GM19025 (cell line): ENCODE measurements around the gene MPV17L.
"Not testable (repeated sequence)": the region's sequence is repeated elsewhere in the genome, so short reads cannot be mapped to it uniquely, and the experiment has no call there.

ENCODE experiments used
- ATAC-seq: cut with Tn5 transposase; IDR thresholded peaks from one replicate; pipeline ENCODE4 v1.9.1; 2021; ENCODE audit warnings: mild to moderate bottlenecking, low read depth, moderate library complexity; ENCODE audit not compliant: unreplicated experiment

The MPV17L gene

DNA sequence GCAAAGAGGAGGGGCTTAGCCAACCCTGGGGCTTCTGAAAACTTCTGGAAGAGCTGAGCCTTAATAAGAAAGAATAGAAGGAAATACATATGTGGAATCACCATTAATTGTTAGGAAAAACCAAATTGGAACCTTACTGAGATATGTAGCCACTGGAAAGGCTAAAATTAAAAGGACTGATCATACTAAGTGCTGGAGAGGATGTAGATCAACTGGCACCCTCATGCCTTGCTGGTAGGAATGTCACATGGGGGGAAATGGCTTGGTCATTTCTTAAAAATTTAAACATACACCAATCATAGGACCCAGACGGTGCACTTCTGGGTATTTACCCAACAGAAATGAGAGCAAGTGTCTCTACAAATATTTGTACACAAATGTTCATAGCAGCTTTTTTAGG is 49.9 kb downstream of the MPV17L start:
- ATAC-seq: no peak

DNA sequence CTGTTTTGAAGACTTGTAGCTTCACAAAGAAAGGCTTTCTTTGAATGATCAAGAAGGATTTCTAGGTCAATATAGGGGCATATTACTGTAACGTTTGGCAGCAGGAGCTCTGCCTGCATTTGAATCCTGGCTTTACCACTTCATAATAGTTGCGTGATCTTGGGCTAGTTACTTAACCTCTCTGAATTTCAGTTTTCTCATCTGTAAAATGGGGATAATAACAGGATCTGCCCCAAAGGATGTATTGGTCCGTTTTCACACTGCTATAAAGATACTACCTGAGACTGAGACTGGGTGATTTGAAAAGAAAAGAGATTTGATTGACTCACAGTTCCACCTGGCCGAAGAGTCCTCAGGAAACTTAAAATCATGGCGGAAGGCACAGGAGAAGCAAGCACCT is 51.3 kb downstream of the MPV17L start:
- ATAC-seq: no peak

DNA sequence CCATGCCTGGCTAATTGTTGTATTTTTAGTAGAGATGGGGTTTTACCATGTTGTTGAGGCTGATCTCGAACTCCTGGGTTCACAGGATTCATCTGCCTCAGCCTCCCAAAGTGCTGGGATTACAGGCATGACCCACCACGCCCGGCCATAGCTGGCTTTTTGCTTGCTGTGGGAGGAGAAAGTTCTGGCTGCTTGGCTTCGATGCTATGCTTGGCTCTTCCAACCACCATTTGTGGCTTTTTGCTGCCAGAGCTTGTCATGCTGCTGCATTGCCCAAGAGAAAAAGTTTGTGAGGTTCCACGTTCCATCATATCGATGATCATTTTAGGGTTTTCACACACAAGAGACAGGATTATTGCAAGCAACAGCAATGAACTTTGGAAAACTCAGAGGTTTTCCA is 55.1 kb downstream of the MPV17L start:
- ATAC-seq: no peak

DNA sequence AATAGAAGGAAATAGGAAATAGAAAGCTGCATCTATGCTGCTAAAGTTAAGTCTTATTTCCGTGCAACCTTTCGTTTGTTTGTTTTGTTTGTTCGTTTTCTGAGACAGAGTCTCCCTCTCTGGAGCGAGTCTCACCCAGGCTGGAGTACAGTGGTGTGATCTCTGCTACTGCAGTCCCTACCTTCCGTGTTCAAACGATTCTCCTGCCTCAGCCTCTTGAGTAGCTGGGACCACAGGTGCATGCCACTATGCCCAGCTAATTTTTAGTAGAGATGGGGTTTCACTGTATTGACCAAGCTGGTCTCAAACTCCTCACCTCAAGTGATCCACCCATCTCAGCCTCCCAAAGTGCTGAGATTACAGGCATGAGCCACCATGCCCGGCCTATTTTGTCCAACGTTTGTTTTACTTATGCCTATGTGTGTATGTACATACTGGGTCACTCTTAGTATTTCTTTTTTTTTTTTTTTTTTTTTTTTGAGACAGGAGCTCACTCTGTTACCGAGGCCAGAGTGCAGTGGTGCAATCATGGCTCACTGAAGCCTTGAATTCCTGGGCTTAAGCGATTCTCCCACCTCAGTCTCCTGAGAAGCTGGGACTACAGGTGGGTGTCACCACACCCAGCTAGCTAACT is 55.7 kb downstream of the MPV17L start:
- no peak for ATAC-seq

DNA sequence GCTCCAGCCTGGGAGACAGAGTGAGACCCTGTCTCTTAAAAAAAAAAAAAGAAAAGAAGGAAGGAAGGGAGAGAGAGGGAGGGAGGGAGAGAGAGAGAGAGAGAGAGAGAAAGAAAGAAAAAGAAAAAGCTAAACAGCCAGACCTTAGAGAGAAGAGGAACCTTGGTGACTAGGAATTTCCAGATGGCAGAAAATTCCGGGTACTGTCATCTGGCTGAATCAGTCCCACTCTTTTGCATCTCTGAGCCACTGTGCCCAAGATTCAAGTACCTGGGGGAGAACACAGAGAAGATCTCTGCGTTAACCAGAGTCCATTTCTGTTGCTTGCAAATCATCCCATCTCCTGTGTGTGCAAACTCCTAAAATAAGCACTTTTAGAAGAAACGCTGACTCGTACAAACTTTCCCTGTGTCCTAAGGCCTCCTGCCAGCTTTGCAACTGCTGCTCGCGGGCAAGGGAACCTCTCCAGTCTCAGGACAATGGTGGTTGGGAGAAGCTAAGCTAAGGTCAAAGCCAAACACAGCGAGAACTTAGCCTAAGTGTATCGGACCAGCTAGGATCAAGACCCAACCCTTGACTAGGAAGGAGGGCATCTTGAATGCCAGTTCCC is 56.8 kb downstream of the MPV17L start:
- ATAC-seq: no peak

DNA sequence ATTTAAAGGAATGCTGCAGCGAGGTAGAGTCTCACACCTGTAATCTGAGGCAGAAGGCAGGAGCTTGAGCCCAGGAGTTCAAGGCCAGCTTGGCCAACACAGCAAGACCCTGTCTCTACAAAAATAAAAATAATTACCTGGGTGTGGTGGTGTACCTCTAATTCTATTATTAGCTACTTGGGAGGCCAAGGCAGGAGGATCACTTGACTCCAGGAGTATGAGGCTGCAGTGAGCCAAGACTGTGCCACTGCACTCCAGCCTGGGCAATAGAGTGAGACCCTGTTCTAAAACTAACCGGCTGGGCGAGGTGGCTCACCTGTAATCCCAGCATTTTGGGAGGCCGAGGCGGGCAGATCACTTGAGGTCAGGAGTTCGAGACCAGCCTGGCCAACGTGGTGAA is 57.7 kb downstream of the MPV17L start:
- ATAC-seq: not testable (repeated sequence)

DNA sequence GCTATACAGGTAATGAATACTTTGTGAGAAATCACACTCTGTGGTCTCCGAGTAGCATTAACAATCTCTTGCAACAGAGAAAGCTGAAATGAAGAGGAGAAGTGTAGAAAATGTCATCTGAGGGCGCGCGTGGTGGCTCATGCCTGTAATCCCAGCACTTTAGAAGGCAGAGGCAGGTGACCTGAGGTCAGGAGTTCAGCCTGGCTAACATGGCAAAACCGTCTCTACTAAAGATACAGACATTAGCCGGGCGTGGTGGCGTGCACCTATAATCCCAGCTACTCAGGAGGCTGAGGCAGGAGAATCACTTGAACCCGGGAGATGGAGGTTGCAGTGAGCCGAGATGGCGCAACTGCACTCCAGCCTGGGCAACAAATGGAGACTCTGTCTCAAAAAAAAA is 59.4 kb downstream of the MPV17L start:
- ATAC-seq: not testable (repeated sequence)

DNA sequence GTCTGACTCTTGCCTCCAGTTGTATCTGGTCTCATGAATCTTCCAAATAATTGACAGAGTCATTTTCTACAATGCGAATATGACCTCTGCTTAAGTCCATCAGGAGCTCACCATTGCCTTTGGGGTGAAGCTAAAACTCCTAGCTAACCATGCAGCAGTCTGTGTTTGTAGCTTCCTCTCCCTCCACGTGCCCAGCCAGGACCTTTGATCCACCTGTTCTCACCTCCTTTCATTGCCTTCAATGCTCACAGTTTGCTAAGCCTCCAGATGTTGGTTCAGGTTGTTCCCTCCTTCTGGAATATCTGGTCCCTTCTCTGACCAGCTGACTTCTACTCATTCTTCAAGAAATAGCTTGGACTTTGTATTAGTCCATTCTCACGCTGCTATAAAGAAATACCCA is 61.8 kb downstream of the MPV17L start:
- ATAC-seq: no peak

DNA sequence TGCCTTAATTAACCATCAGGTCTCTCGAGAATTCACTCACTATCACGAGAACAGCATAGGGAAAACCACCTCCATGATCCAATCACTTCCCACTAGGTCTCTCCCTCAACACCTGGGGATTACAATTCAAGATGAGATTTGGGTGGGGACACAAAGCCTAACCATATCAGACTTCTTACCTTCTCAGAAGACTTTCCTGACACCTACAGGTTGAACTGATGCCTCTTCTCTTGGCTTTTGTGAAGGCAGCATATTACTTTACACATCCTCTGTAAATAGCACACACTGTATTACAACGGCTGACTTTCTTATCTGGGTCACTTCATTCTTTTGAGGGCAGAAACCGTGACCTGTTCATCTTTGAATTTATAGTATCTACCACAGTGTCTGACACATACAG is 62.4 kb downstream of the MPV17L start:
- ATAC-seq: no peak

DNA sequence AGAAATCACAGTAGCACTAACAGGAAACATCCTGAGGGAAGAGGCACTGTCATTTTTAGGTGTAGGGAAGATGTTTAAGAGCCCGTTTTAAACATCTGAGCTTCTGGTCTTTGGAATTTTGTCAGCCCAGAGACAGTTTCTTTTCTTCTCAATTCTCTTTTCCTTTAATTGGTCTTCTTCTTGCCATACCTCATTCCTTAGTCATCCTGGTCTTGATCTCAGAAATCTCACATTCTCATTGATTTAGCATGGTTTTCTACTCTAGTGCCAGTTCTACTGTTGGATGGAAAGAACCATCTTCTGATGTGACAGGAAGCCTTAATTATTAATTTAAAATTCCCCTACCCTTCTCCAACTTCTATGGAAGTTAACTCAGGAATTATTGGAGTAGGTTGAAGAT is 64.2 kb downstream of the MPV17L start:
- ATAC-seq: no peak

DNA sequence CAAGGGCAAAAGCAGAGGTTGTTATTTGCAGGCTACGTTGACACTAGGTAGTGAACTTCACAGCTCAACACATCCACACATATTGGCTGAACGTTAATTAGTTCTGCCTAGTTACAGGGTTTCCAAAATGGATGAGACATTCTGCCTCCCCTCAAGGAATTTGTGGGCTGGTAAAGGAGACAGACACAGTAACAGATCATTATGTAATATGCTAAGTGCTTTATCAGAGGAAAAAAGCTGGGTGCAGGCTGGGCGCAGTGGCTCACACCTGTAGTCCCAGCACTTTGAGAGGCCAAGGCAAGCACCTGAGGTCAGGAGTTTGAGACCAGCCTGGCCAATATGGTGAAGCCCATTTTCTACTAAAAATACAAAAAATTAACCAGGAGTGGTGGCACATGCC is 65.0 kb downstream of the MPV17L start:
- no peak for ATAC-seq

DNA sequence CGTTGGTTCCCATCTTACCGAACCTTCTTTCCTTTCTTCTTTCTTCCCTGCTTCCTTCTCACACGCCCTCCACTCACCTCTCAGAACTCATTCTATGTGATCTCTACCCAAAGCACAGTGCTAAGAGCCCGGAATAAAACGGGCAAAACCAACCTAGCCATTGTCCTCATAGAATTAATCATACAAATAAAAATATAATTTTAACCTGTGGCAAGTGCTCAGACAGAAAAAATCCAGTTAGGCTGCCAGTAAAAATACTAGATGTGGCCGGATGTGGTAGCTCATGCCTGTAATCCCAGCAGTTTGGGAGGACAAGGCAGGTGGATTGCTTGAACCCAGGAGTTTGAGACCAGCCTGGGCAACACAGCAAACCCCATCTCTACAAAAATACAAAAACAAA is 65.8 kb downstream of the MPV17L start:
- no peak for ATAC-seq
